Cardiac fibroblast (primary cell): ENCODE data around the gene GRPEL1.

Experiments used
- DNase-seq, 2 donors: peaks; one replicate each; pipeline versions ENCODE4 v3.0.0 to v3.0.0-alpha.2; 2010; ENCODE audit warnings: low read depth in 2 of 2
- H3K4me3 ChIP-seq, 2 donors: replicated peaks in 1 of 2; 1 replicate in 1 of 2; 2 replicates in 1 of 2; pipeline ENCODE4 v1.5.1; 2011; ENCODE audit warnings: low read depth in 2 of 2, low read length in 2 of 2, mild to moderate bottlenecking in 2 of 2, moderate library complexity in 1 of 2
- CTCF ChIP-seq: IDR thresholded peaks from one replicate; pipeline ENCODE4 v1.5.1; 2011; ENCODE audit warnings: low read depth, mild to moderate bottlenecking, low read length, inconsistent platforms

The GRPEL1 gene

DNA sequence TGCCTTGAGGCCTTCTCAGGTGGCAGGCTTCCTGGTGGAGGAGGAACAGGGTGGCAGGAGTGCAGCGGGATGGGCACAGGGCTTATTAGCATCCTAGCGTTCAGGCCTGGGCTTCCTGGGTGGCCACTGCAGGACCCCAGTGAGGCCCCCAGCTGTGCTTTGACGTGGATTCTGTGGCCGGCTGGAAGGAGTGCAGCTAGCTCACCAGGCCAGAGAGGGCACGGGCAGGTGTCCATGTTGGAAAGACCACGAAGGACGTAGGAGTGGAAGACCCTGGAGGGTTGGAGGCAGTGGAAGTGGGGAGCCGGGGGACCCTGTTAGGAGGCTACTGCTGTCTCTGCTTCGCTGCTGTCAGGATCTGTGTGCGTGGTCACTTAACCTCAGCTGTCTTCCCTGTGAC, 37.9 kb downstream of the GRPEL1 start:
- H3K4me3 ChIP-seq = no peak overlapping the region
- TF ChIP-seq CTCF = no peak
- no peak for DNase-seq

DNA sequence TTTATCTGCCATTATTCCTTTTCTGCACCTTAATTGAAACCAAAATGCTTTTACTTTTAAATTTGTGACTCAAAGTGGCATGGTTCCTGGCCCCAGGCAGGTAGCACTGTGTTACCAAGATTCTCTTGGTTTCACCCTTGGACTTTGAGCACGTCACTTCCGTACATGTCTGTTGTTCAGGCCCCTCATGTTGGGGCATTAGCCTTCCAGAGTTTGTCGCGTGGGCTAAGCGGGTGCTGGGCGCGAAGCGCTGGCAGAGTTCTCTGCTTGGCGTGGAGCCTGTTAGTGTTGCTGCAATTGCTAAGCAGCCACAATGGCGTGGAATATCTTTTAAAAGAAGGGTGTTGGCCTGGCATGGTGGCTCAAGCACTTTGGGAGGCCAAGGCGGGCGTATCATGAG, 38.7 kb downstream of the GRPEL1 start:
- H3K4me3 ChIP-seq = no peak overlapping the region
- no peak for DNase-seq
- no peak for TF ChIP-seq CTCF

DNA sequence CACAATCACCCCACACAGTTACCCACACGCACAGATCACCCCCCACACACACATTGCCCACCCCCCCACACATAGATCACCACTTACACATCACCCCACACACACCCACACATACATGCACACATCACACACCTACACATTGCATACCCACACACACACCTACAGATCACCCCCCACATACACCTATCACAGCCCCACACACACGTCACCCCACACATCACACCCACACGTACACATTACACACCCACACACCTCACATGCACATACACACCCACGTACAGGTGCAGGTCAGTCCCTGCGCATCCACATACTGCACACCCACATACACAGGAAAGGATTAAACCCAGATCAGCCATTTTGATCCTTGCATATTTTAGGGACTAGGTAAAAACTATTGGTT, 40.0 kb downstream of the GRPEL1 start:
- no peak overlapping the region for H3K4me3 ChIP-seq
- DNase-seq = no peak
- no peak for TF ChIP-seq CTCF

DNA sequence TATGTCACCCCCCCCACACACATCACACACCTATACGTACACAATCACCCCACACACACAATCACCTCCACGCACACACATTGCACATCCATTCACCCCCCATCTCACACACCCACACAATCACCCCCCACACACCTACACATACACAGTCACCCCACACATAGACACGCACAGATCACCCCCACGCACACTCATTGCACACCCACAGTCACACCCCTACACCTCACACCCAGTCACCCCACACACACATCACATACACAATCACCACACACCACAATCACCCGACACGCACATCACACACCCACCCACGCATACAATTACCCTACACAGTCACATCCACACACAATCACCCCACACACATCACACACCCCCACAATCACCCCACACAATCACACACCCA, 40.6 kb downstream of the GRPEL1 start:
- no peak for DNase-seq
- H3K4me3 ChIP-seq = no peak overlapping the region
- no peak for TF ChIP-seq CTCF

GRCh38 chr4:7026107-7026506, 41.8 kb downstream of the GRPEL1 start:
- no peak for DNase-seq
- H3K4me3 ChIP-seq = no peak overlapping the region
- no peak for TF ChIP-seq CTCF

GRCh38 chr4:7025040-7025602, 42.7 kb downstream of the GRPEL1 start:
- no peak overlapping the region for H3K4me3 ChIP-seq
- no peak for DNase-seq
- TF ChIP-seq CTCF = no peak

DNA sequence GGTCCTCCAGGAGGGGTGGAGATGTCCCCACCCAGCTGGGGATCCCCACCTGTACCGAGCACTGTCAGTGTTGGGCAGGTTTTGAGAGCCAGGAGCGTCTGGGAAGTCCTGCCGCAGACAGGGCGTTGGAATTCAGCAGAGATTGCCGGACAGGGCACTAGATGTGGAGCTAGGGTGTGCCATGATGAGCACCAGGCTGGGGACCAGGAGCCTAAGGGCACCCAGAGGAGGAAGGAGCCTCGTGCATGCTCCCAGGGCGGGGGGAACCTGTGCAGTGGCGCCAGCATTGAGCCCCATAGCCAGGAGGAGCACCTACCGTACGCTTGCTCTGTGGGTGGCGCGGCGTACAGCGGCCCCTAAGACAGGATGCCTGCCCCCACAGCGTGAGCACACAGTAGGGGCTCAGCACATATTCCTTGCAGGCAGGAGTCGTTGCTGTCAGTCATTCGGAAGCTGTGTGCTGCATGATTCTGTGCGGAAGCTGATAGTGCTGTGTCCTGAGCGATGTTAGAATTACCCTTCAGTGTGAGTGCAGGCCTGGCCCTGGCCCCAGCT, 43.5 kb downstream of the GRPEL1 start:
- H3K4me3 ChIP-seq = no peak overlapping the region
- no peak for TF ChIP-seq CTCF
- DNase-seq = no peak
